ENCODE results near the gene IMMP2L. TPM values are rescaled to one million over a fixed set of nuclear protein-coding genes. Genes with fewer than 3 reads are reported as not detected.
"Not testable (repeated sequence)": the region's sequence is repeated elsewhere in the genome, so short reads cannot be mapped to it uniquely, and the experiment has no call there.

The IMMP2L gene
- total RNA-seq, 2 experiments from 2014 or later = 14.7 to 15.1 TPM

- ChIA-PET POLR2A (no interaction called here), CTCF (no interaction called here)
Measured at GRCh38 chr7:111473449-111474198, 88.7 kb downstream of the IMMP2L start.

- ChIA-PET CTCF (no interaction called here), POLR2A (no interaction called here)
Measured at GRCh38 chr7:111470998-111471397, 91.3 kb downstream of the IMMP2L start.

- CTCF ChIA-PET, POLR2A ChIA-PET: not testable (repeated sequence)
Measured at GRCh38 chr7:111469894-111470293, 92.4 kb downstream of the IMMP2L start.

GRCh38 chr7:111465774-111466173 is 96.5 kb downstream of the IMMP2L start:
- CTCF ChIA-PET, POLR2A ChIA-PET: not testable (repeated sequence)

GRCh38 chr7:111460695-111461094 is 101.6 kb downstream of the IMMP2L start:
- POLR2A ChIA-PET = no interaction called here
- CTCF ChIA-PET = no interaction called here

GRCh38 chr7:111459757-111460280 is 102.5 kb downstream of the IMMP2L start:
- ChIA-PET POLR2A (interaction anchor here (0.6 kb wide), 1 partner anchor 176 kb away, joined by 8 read pairs; no protein-coding TSS in a partner anchor), CTCF (no interaction called here)

- POLR2A ChIA-PET = interaction anchor here (0.6 kb wide), 1 partner anchor 176 kb away, joined by 8 read pairs; no protein-coding TSS in a partner anchor
- CTCF ChIA-PET = no interaction called here
Measured at GRCh38 chr7:111459065-111459756, 103.1 kb downstream of the IMMP2L start.

GRCh38 chr7:111450705-111451104 is 111.6 kb downstream of the IMMP2L start:
- CTCF ChIA-PET, POLR2A ChIA-PET: not testable (repeated sequence)

GRCh38 chr7:111447502-111447901 is 114.8 kb downstream of the IMMP2L start:
- CTCF ChIA-PET, POLR2A ChIA-PET: not testable (repeated sequence)

GRCh38 chr7:111439977-111440376 is 122.3 kb downstream of the IMMP2L start:
- CTCF ChIA-PET = no interaction called here
- POLR2A ChIA-PET = no interaction called here

GRCh38 chr7:111438369-111439289 is 123.7 kb downstream of the IMMP2L start:
- CTCF ChIA-PET = no interaction called here
- POLR2A ChIA-PET = no interaction called here

GRCh38 chr7:111437736-111438135 is 124.6 kb downstream of the IMMP2L start:
- ChIA-PET POLR2A (no interaction called here), CTCF (no interaction called here)

- ChIA-PET CTCF (no interaction called here), POLR2A (no interaction called here)
Measured at GRCh38 chr7:111436608-111437007, 125.7 kb downstream of the IMMP2L start.

- CTCF ChIA-PET = no interaction called here
- POLR2A ChIA-PET = no interaction called here
Measured at GRCh38 chr7:111433426-111433825, 128.9 kb downstream of the IMMP2L start.

- POLR2A ChIA-PET = no interaction called here
- CTCF ChIA-PET = no interaction called here
Measured at GRCh38 chr7:111429781-111430180, 132.5 kb downstream of the IMMP2L start.

GRCh38 chr7:111424768-111425167 is 137.5 kb downstream of the IMMP2L start:
- ChIA-PET CTCF (no interaction called here), POLR2A (no interaction called here)

GRCh38 chr7:111414374-111414773 is 147.9 kb downstream of the IMMP2L start:
- ChIA-PET CTCF (no interaction called here), POLR2A (no interaction called here)

- ChIA-PET POLR2A (no interaction called here), CTCF (no interaction called here)
Measured at GRCh38 chr7:111413739-111414138, 148.6 kb downstream of the IMMP2L start.

- CTCF ChIA-PET = no interaction called here
- POLR2A ChIA-PET = no interaction called here
Measured at GRCh38 chr7:111410899-111411298, 151.4 kb downstream of the IMMP2L start.

GRCh38 chr7:111409714-111410422 is 152.4 kb downstream of the IMMP2L start:
- POLR2A ChIA-PET = no interaction called here
- CTCF ChIA-PET = no interaction called here

Data from activated CD8-positive, alpha-beta memory T cell treated with anti-CD3 and anti-CD28 coated beads for 36 hours (primary cell).